HG03575 (cell line): ENCODE measurements around the gene WASF2.

Experiments used
- ATAC-seq: cut with Tn5 transposase; IDR thresholded peaks from one replicate; pipeline ENCODE4 v1.9.1; 2021; ENCODE audit not compliant: unreplicated experiment, insufficient number of reproducible peaks, low FRiP score; ENCODE audit errors: extremely low read depth

The WASF2 gene

DNA sequence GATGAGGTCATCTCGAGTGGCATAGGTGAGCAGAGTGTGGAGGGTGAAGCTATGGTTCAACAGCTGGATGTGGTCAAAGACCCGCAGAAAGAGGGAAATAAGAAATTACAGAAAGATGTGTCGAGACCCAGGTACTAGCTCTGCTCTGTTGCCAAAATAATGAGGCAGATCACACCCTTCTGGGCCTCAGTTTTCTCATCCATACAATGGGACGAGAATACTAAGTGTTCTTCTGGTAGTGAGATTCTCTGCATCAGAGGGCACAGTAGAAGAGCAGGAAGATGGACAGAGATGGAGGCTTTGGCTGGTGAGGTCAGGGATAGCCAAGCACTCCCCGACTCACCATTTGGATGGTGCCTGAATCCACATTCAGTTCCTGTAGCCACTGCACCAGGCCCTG lies 134.3 kb downstream of the WASF2 start:
- ATAC-seq, result no peak
